Neutrophil (primary cell): Measurements from ENCODE around the gene PADI6.

Source experiments
- H3K27ac ChIP-seq: fragments of 200-600 bp; sonication (generic); 2 replicates; pipeline ENCODE4 v1.5.1; 2016; ENCODE audit warnings: mild to moderate bottlenecking, moderate library complexity
- H3K27me3 ChIP-seq: fragments of 200-600 bp; sonication (generic); 2 replicates; pipeline ENCODE4 v1.6.0; 2016; ENCODE audit warnings: mild to moderate bottlenecking
- H3K36me3 ChIP-seq: fragments of 200-600 bp; sonication (generic); 2 replicates; pipeline ENCODE4 v1.5.1; 2017
- H3K4me1 ChIP-seq, 2 experiments: fragments of 200-600 bp in 1 of 2; sonication (generic) in 1 of 2; 1 replicate in 1 of 2; 2 replicates in 1 of 2; pipeline versions ENCODE4 v1.5.1 to v1.6.1; 2013 to 2016; ENCODE audit warnings: low read depth in 1 of 2, low read length in 1 of 2, mild to moderate bottlenecking in 1 of 2, moderate library complexity in 1 of 2; ENCODE audit not compliant: control insufficient read depth in 1 of 2, insufficient read depth in 1 of 2
- H3K4me3 ChIP-seq, 2 experiments: fragments of 200-600 bp in 1 of 2; sonication (generic) in 1 of 2; 1 replicate in 1 of 2; 2 replicates in 1 of 2; pipeline ENCODE4 v1.5.1; 2013 to 2016; ENCODE audit warnings: low read depth in 1 of 2, low read length in 1 of 2, mild to moderate bottlenecking in 1 of 2, moderate library complexity in 1 of 2
- H3K9me3 ChIP-seq: fragments of 200-600 bp; sonication (generic); 2 replicates; pipeline ENCODE4 v1.5.1; 2016
- CTCF ChIP-seq: fragments of 200-600 bp; sonication (generic); IDR thresholded peaks from 2 replicates; pipeline ENCODE4 v1.5.1; 2016; ENCODE audit warnings: antibody characterized with exemption

Gene PADI6

GRCh38 chr1:17441265-17441992 is 69.4 kb downstream of the PADI6 start:
- H3K4me3 ChIP-seq: no peak overlapping the region
- TF ChIP-seq CTCF: no peak

GRCh38 chr1:17441993-17442357 is 70.0 kb downstream of the PADI6 start:
- TF ChIP-seq CTCF: no peak
- Histone ChIP-seq H3K27me3 (no peaks in the 10 kb centered on the region), H3K4me3 (no peak overlapping the region), H3K27ac (no peak overlapping the region), H3K4me1 (peaks cover 34 to 37% of the 10 kb centered on the region in 2 experiments), H3K36me3 (no peaks in the 10 kb centered on the region), H3K9me3 (no peaks in the 10 kb centered on the region)

More at GRCh38 chr1:17441265-17441992, 69.4 kb downstream of the PADI6 start:
- no peak overlapping the region for H3K27ac ChIP-seq
- no peaks in the 10 kb centered on the region for H3K36me3 ChIP-seq
- H3K4me1 ChIP-seq: peaks cover 37 to 41% of the 10 kb centered on the region in 2 experiments
- no peaks in the 10 kb centered on the region for H3K9me3 ChIP-seq
- H3K27me3 ChIP-seq: no peaks in the 10 kb centered on the region

GRCh38 chr1:17442841-17443240 is 70.8 kb downstream of the PADI6 start:
- Histone ChIP-seq H3K36me3 (no peaks in the 10 kb centered on the region), H3K4me1 (peaks cover 29 to 33% of the 10 kb centered on the region in 2 experiments), H3K4me3 (no peak overlapping the region), H3K9me3 (no peaks in the 10 kb centered on the region), H3K27ac (no peak overlapping the region), H3K27me3 (no peaks in the 10 kb centered on the region)
- TF ChIP-seq CTCF: no peak

GRCh38 chr1:17447501-17447992 is 75.6 kb downstream of the PADI6 start:
- H3K27ac ChIP-seq: no peak overlapping the region
- TF ChIP-seq CTCF: no peak
- H3K4me3 ChIP-seq: no peak overlapping the region
- no peaks in the 10 kb centered on the region for H3K4me1 ChIP-seq
- H3K9me3 ChIP-seq: no peaks in the 10 kb centered on the region
- no peaks in the 10 kb centered on the region for H3K36me3 ChIP-seq
- no peaks in the 10 kb centered on the region for H3K27me3 ChIP-seq
